DMS 273 (cell line): ENCODE data around the gene TTC7B.

Source experiments
- DNase-seq: peaks from one replicate; lab custom pipeline; 2025; ENCODE audit not compliant: unreplicated experiment; lab: John Stamatoyannopoulos, UW

The TTC7B gene

DNA sequence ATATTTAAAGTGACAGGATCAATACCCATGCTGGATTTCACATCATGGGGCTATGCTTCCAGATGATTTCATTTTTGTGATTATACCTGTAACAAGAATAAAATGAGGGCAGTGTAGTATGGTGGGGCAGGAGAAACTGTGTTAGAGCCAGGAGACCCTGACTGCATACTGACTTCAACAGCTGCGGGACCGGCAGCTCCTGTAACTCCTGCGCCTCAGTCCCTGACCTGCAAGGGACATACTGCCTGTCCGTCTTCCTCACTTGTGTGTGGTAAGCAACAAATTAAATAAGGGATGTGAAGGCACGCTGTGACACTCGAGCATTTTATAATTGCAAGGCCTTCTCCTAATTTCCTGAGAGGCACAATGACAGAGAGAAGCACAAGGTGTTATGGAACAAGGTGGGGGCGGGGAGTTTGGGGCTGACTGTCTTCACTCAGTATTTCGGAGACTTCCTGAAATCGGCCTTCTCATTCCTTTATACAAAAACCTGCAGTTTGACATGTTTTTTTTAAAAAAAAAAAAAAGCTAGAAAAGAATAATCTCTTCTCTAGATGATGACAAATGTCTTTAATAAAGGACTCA lies 164.2 kb downstream of the TTC7B start:
- DNase-seq = no peak

DNA sequence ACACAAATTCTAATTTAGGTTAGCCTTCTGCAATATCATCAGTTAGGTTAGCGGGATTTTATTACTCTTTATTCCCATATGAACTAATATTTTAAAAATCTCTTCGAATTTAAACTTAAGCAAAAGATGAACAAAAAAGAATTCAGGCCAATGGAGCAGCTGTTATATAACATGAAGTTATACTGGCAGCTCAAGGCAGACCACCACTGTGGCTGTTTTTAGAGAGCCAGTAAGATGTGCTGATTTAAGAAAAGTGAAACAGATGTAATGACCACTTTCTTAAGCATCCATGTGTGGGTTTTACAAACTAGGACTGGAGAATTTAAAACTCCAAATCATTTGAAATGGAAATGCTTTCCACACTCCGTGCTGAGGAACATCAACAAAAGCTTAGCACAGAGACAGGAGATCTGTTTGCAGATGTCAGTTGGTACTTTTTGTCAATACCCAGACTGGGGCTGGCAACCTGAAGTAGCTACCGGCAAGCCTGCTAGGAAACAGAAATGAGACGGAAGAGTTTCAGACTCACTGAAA lies 164.9 kb downstream of the TTC7B start:
- no peak for DNase-seq

DNA sequence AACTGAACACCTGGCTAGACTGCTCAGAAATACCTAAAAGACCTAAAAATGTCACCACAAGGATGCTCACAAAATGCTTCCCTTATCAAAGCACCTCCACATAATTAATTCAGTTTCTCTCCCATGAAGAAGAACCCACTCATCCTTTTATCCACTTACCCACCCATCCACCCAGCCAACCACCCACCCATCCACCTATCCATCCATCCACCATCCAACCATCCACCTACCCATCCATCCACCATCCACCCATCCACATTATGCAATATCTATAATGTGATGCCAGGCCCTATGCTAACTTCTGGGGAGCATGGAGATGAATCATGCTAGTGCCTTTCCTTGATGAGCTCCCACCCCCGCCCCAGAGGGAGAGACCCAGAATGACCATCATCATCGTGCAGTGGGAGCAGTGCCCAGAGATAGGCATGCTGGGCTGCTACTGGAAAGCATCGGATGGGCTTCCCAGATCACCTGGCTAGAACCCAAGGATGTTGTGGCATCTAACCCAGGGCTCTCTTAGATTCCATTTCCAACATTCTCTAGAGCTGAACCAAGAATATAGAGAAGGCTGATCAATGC lies 166.6 kb downstream of the TTC7B start:
- no peak for DNase-seq

DNA sequence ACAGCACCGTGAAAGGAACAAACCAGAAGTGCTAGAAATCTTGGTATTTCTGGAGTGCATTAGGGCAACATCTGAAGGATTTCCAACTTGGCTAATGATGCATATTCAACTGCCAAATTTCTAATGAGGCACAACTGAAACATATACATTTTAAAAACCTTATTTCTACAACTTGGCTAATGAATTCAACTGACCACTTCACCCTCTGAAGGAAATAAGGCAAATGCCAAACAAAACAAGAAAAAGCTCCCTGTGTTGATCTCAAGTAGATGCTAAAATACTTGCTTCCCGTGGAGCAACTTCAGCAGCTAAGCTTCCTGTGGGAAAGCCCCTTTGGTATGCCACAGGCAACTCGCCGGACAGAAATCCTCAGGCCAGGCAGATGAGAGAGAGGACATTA lies 167.1 kb downstream of the TTC7B start:
- no peak for DNase-seq

DNA sequence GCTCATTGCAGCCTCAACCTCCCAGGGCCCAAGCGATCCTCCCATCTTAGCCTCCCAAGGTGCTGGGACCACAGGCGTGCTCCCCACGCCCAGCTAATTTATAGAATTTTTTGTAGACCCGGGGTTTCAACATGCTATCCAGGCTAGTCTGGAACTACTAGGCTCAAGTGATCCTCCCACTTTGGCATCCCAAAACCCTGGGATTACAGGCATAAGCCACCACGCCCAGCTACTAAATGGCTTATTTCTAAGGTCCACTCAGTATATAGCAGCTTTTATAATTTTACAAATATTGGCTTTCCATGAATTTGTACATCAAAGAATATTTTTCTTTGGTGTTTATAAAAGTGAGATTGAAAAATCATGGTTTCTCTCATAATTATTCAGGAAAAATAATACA lies 167.8 kb downstream of the TTC7B start:
- no peak for DNase-seq

DNA sequence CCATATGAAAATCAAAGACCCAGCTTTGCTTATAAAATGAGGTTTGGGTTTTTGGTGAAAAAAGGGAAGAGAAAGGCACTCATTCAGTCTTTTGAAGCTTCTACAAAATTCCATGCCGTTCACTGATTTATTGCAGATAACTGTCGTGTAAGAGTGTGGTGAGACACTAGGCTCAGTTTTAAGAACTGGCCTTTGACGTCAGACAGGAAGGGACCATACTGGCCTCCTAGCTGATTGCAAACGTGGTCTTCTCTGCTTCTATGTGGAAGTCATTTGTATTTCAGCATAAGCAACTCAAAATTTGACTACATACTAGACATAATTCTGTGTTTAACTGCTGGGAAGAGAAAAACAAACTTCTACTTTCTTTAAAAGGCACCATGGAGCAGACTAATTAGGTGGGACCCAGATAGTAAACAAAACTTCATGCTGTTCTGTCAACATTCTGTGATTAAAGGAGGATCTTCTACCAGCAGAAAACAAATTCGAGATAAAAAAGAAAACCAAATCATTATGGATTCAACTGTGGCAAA lies 168.7 kb downstream of the TTC7B start:
- no peak for DNase-seq

DNA sequence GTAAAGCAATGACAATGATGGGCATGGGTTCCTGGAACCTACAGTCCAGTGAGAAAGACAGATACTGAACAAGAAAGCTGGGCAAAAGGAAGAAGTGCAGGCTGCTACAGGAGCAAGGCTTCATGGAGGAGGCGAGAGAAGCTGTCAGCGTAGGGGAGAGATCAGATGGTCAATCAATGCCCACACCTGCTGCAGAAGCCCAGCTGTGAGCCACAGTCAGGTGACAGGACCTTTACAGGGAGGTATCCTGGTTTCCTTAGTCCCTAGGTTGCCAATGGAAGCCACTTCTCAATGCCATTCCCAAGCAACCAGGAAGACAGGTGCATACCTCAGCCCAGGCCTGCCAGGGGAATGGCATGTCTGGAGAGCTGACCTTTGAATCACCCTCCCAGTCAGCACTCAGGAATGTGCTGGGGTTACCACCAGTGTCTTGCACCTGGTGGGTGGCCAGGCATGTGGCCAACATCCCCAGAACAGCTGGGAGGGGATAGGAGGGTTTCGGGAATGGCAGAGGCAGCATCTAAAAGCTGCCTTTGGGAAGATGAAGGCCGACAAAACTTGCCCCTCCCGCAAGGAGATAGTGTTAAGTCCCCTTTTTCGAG lies 170.3 kb downstream of the TTC7B start:
- no peak for DNase-seq

DNA sequence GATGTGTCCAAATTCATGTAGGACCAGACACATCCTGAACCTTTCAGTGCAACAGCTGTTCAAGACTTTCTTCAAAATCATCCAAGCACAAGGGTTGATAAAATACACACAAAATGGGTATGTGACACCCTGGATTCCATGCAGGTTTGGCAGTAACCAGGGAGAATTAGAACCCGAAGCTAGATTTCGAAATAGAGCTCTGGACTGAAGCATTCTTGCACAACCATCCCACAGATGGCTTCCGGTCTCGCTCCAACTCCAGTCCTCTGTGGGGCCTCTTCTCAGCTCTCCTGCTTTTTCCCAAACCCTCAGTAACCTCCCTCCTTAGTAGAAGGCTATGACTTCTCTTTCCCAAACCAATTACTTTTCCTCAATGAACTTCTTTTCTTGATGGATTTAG lies 171.3 kb downstream of the TTC7B start:
- no peak for DNase-seq

DNA sequence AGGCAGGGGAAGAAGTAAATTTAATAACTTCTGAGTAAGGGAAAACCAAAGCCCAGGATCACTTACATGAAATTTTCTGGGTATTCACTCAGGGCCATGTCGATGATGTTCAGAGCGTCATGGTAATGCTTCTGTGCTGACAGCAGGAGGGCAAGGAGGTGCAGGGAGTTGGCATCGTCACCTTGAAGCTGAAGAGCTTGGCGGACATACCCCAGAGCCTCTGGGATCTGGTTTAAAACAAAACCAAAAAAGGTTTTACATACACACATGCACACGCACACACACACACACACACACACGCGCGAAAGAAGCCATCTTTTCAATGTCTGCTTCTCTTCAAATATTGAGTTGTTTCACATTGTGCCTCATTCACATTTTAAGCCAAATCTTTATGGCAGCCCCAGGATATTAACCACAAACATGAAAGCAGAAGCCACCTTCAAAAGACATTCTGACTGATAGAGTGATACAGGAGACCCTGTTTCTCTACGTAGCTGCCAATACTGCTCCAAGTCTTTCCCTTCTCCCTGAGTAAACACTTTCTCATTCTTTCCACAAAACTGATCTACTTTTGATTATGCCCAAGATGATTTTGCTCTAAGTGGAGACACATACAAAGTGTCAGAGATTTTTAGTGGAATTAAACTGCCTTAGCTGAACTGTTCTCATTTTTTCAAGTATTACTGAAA lies 172.1 kb downstream of the TTC7B start:
- DNase-seq = no peak

DNA sequence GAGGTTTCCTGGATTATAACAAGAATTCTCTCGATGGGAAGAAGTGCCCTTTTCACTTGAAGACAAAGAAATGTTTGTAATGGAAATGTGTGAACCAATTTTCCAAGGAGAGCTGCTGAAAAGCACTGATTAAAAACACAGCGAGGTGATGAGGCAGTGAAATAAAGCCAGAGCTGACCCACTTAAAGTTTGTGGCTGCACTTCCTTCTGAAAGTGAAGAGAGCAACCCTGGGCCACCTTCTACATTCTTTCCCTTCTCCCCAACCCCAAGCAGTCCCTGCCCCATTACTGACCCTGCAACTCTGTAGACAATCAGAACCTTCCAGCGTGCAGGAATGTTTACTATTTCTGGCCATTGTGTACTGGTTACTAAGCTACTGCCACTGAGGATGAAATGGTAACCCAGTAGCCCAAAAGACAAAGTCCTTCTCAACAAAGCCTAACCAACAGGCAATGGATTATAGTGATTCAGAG lies 173.9 kb downstream of the TTC7B start:
- no peak for DNase-seq

DNA sequence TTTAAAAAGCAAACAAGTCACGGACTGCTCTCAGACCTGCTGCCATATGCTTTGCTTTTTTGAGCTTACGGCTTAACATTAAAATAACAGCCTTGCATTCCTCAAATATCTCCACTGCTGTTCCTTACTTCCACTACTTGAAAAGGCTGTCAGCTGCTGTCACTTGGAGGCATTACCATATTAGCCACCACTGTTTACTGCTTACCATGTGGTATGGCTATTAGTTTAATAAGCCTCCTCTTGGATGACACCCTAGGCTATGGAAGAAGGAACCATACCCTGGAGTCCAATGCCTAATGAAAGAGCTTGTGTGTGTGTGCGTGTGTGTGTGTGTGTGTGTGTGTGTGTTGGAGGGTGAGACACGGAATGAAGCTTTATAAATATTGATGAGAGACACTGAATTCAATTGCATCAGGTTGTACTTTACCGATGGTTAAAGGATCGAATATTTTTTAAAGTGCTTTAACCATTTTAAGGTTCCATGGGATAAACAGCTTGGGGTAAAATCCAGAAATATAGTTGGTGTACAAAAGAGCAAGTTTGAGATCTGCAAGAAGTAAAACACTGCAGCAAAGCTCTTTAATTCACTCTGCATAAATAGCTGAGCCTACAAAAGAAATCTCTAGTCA lies 174.5 kb downstream of the TTC7B start:
- DNase-seq = peak; percentile 38

DNA sequence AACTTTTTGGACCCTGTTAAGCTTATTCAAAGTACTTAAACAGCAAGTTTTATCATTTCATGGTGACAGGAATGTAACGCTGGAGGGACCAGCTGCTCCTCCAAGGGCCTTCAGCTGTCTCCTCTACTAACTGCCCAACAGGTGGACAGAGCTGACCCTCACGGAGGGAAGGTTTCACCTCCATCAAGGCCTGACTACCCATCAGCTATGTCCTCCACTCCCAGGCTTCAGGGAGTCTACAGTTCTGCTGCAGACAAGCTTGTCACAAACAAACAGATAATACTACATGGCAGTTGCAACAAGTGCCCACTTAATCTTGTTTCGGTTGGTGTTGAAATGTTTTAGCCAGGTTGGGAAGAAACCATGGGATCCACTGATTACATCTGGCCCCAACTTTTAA lies 175.1 kb downstream of the TTC7B start:
- DNase-seq = no peak

DNA sequence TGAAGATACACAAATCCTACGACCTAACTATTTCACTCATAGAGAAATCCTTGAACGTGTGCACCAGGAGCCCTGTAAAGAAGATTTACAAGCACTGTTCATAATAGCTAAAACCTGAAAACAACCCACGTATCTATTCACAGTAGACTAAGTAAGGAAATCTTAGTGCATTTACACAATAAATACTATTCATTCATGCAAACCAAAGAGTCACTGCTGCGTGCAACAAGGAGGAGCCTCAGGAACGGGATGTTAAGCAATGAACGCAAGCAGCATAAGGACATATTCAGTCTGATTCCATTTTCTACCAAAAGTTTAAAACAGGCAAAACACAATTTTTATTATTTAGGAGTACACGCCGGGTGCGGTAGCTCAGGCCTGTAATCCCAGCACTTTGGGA lies 176.6 kb downstream of the TTC7B start:
- no peak for DNase-seq

DNA sequence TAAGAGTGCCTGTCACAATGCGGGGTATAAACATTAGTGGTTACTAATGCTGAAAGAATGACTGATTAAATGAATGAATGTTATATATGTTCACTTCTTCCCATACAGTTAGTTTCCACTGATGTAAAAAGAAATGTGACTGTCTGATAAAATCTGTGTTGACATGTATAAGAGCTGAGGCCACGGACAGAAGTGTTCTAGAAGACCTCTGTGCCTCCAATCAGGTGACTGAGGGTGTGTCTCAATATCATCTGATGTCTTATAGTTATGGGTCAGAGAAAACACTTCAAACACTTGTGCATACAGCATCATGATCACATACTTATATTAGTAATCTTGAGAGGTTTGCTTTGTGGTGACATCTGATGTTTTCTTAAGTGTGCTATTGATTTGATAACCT lies 183.4 kb downstream of the TTC7B start:
- no peak for DNase-seq

DNA sequence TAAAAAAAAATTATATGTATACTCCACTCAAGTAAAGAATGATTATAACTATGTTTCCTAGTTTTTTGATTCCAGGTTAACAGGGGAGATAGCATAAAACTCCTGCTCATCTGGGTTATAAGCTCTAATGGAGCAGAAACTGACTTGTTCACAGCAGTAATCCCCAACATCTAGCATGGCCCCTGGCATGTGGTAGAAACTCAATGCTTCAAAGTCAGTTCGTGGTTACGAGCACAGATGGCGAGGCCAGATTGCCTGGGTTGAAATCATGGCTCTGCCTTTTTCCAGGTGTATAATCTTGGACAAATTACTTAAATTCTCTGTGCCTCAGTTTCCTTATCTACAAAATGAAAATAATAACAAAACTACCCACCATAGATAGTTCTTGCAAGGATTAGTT lies 183.8 kb downstream of the TTC7B start:
- DNase-seq = peak; percentile 88

DNA sequence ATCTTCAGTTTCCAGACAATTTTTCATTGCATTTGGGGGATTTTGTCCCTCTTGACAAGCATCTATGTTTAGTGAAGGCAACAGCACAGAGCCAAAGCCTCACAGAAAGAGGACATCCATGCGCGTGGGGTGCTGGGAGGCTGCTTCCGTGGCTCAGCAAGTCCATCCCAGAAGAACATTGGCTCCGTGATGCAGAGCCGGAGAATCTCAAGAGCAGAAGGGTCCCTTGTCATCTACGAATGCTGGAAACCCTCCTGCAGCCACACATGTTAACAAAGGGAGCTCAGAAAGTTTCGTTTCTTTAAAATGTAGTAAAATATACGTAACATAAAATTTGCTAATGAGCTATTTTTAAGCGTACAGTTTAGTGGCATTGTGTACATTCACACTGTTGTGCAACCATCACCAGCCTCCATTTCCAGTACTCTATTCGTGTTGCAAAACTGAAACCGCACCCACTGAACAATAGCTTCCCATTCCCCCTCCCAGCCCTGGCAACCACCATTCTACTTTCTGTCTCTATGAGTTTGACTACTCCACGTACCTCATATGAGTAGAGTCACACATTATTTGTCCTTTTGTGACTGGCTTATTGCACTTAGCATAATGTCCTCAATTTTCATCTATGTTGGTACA lies 185.9 kb downstream of the TTC7B start:
- no peak for DNase-seq

DNA sequence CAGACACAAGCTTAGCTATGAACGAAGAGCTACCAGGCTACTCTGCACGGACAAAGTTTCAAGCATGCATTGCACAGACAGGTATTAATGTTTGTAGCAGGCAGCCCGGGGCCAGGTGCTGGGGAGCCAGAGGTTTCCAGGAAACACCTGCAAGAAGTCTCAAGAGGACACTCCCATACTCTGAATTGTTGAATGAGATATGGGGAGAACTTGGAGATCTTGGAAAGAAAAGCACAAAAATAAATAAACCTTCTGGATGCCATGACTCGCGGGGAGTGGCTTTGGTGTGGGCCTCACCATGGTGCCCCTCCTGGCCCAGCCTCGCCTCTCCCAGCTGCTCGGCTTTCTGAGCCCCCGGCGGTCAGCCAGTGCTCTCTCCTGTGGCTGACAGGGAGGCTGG lies 186.8 kb downstream of the TTC7B start:
- no peak for DNase-seq

DNA sequence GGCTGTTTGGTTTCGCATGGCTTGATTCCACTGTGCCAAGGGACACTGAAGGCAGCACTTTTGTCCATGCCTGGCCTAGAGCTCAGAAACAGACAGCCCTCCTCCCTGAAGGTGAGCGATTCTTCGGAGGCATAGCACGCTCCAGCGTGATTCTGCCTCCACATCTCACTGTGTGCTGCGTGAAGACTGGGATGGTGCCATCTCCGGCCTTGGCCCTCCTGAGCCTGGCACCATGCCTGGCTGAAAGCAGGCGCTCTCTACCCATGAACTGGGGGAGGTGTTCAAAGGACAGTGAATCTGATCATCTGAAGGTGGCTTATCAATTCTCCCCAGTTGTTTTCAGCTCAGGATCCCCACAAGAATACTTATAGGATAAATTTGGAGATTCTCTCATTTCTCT lies 187.4 kb downstream of the TTC7B start:
- DNase-seq = no peak

DNA sequence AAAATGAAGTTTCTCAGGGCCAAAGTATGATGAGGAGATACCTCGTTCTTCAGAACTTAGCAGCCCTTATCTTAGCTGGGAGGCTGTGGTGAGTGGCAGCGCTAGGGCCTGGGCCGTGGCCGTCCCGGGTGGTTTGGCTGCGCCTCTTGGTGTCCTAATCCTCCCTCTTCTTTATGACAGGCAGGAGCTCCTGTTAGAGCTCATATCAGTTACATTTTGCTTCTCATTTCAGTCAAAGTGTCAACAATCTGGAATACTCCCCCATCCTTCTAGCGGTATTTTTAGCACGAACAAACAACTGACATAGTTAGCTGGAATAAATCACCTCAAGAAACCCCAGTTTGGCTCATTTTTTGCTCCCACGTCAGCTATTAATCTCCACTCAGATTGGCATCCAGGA lies 188.8 kb downstream of the TTC7B start:
- DNase-seq = peak; percentile 48

DNA sequence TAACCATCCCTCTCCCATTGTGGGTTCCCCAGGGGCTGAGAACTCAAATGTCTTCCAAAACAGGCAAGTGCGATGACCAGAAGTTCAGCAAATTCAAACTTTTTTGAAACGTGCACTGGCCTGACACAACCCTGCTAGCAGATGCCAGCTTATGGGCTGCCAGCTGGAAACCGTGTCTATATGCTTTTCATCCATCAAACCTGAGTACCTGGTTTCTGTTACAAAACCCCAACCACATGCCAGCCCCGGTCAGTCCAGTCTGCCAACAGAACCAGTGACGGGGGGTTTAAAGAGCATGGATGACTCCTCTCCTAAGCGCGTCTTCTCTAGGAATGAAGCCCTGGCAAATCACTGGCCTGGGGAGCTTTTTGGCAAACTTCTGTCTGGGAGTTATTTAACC lies 189.7 kb downstream of the TTC7B start:
- DNase-seq = peak; percentile 79

DNA sequence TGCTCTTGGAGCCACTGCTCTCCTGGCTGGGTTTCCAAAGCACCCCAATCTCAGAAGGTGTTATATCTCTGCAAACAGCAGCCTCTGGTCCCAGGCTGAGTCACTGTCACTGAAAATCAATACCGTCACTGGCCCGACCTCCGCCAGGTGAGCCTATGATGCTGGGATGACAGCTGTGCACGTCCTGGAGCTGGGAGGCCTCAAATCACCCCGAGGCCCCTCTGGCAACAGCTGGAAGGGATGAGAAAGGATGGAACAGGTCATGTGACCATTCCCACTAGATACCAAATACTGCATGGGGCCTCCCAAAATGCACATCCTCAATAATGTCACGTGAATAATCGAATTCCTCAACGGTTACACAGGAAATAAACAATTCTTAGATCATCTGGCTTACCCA lies 190.8 kb downstream of the TTC7B start:
- peak; percentile 71 for DNase-seq
